HG03558 (cell line): ENCODE results near the gene LRRC52.

ENCODE experiments used
- ATAC-seq: cut with Tn5 transposase; IDR thresholded peaks from one replicate; pipeline ENCODE4 v1.9.1; 2021; ENCODE audit warnings: moderate number of reproducible peaks; ENCODE audit not compliant: unreplicated experiment; ENCODE audit errors: extremely low read depth

The LRRC52 gene

GRCh38 chr1:165543532-165544438 lies at the start of gene LRRC52:
LRRC52 (plus strand) TSS chr1:165544000; CDS start chr1:165544297, 297 bp downstream.
- ATAC-seq: no peak

- no peak for ATAC-seq
Measured at GRCh38 chr1:165494949-165495857, 48.6 kb upstream of the LRRC52 start.

GRCh38 chr1:165495858-165496205 lies 48.0 kb upstream of the LRRC52 start:
- ATAC-seq: no peak

GRCh38 chr1:165496501-165496900 lies 47.3 kb upstream of the LRRC52 start:
- no peak for ATAC-seq

GRCh38 chr1:165497069-165498013 lies 46.5 kb upstream of the LRRC52 start:
- no peak for ATAC-seq

- no peak for ATAC-seq
Measured at GRCh38 chr1:165501330-165501969, 42.4 kb upstream of the LRRC52 start.

GRCh38 chr1:165501970-165502348 lies 41.8 kb upstream of the LRRC52 start:
- no peak for ATAC-seq

- ATAC-seq: no peak
Measured at GRCh38 chr1:165507570-165507969, 36.2 kb upstream of the LRRC52 start.

- ATAC-seq: no peak
Measured at GRCh38 chr1:165508291-165508690, 35.5 kb upstream of the LRRC52 start.

- no peak for ATAC-seq
Measured at GRCh38 chr1:165512816-165513215, 31.0 kb upstream of the LRRC52 start.

- no peak for ATAC-seq
Measured at GRCh38 chr1:165516469-165516868, 27.3 kb upstream of the LRRC52 start.

- ATAC-seq: no peak
Measured at GRCh38 chr1:165520646-165521045, 23.2 kb upstream of the LRRC52 start.

GRCh38 chr1:165524639-165525285 lies 19.0 kb upstream of the LRRC52 start:
- no peak for ATAC-seq

GRCh38 chr1:165525708-165526107 lies 18.1 kb upstream of the LRRC52 start:
- no peak for ATAC-seq

GRCh38 chr1:165527251-165528007 lies 16.4 kb upstream of the LRRC52 start:
- ATAC-seq: no peak

GRCh38 chr1:165531021-165531420 lies 12.8 kb upstream of the LRRC52 start:
- no peak for ATAC-seq

- no peak for ATAC-seq
Measured at GRCh38 chr1:165532053-165532452, 11.7 kb upstream of the LRRC52 start.

GRCh38 chr1:165533254-165533653 lies 10.5 kb upstream of the LRRC52 start:
- ATAC-seq: no peak
